GM18502 (cell line): ENCODE results near the gene PFKFB3.
"Not testable (repeated sequence)": the region's sequence is repeated elsewhere in the genome, so short reads cannot be mapped to it uniquely, and the experiment has no call there.

ENCODE experiments used
- ATAC-seq: cut with Tn5 transposase; IDR thresholded peaks from one replicate; pipeline ENCODE4 v1.9.1; 2021; ENCODE audit warnings: mild to moderate bottlenecking; ENCODE audit not compliant: unreplicated experiment, poor library complexity

The PFKFB3 gene

GRCh38 chr10:6267941-6268340 lies 65.2 kb downstream of the PFKFB3 start:
- no peak for ATAC-seq

- no peak for ATAC-seq
These were observed 66.7 kb downstream of the PFKFB3 start for GRCh38 chr10:6269432-6269831.

GRCh38 chr10:6269953-6270867 lies 67.5 kb downstream of the PFKFB3 start:
- peak; percentile 80 for ATAC-seq

GRCh38 chr10:6270951-6271350 lies 68.2 kb downstream of the PFKFB3 start:
- no peak for ATAC-seq

GRCh38 chr10:6271663-6272062 lies 68.9 kb downstream of the PFKFB3 start:
- no peak for ATAC-seq

- no peak for ATAC-seq
These were observed 69.4 kb downstream of the PFKFB3 start for GRCh38 chr10:6272126-6272525.

- no peak for ATAC-seq
These were observed 70.6 kb downstream of the PFKFB3 start for GRCh38 chr10:6273351-6273750.

GRCh38 chr10:6274040-6274439 lies 71.3 kb downstream of the PFKFB3 start:
- no peak for ATAC-seq

GRCh38 chr10:6274484-6274883 lies 71.8 kb downstream of the PFKFB3 start:
- no peak for ATAC-seq

GRCh38 chr10:6275022-6275997 lies 72.6 kb downstream of the PFKFB3 start:
- peak; percentile 83 for ATAC-seq

- no peak for ATAC-seq
These were observed 73.6 kb downstream of the PFKFB3 start for GRCh38 chr10:6276356-6276755.

- no peak for ATAC-seq
These were observed 75.9 kb downstream of the PFKFB3 start for GRCh38 chr10:6278519-6279120.

- no peak for ATAC-seq
These were observed 77.0 kb downstream of the PFKFB3 start for GRCh38 chr10:6279540-6280267.

- no peak for ATAC-seq
These were observed 77.6 kb downstream of the PFKFB3 start for GRCh38 chr10:6280291-6280690.

GRCh38 chr10:6282454-6282958 lies 79.8 kb downstream of the PFKFB3 start:
- ATAC-seq = no peak

GRCh38 chr10:6283655-6284054 lies 80.9 kb downstream of the PFKFB3 start:
- no peak for ATAC-seq

- not testable (repeated sequence) for ATAC-seq
These were observed 87.9 kb downstream of the PFKFB3 start for GRCh38 chr10:6290621-6291020.

- no peak for ATAC-seq
These were observed 90.0 kb downstream of the PFKFB3 start for GRCh38 chr10:6292741-6293151.

- ATAC-seq = not testable (repeated sequence)
These were observed 93.7 kb downstream of the PFKFB3 start for GRCh38 chr10:6296425-6296824.

- ATAC-seq = no peak
These were observed 94.1 kb downstream of the PFKFB3 start for GRCh38 chr10:6296828-6297251.
